H9 (cell line): ENCODE data around the gene DNAJB6. TPM values are rescaled to one million over a fixed set of nuclear protein-coding genes. Genes with fewer than 3 reads are reported as not detected.

Experiments used
- DNase-seq: peaks from one replicate; pipeline ENCODE4 v3.0.0-alpha.2; 2017
- H2AFZ ChIP-seq: one replicate; pipeline ENCODE4 v1.6.1; 2013; ENCODE audit warnings: mild to moderate bottlenecking, low read length, control low read depth, moderate library complexity
- H2AK5ac ChIP-seq: 2 replicates; pipeline ENCODE4 v1.6.1; 2013; ENCODE audit warnings: low read length, control low read depth, mixed read lengths; ENCODE audit not compliant: insufficient read length
- H2BK120ac ChIP-seq: one replicate; pipeline ENCODE4 v1.6.1; 2013; ENCODE audit warnings: low read depth, mild to moderate bottlenecking, low read length, control low read depth, inconsistent platforms; ENCODE audit not compliant: poor library complexity, severe bottlenecking
- H2BK12ac ChIP-seq: 2 replicates; pipeline ENCODE4 v1.6.1; 2013; ENCODE audit warnings: low read length, control low read depth, mixed read lengths, low read depth; ENCODE audit not compliant: insufficient read length
- H2BK15ac ChIP-seq: 2 replicates; pipeline ENCODE4 v1.6.1; 2013; ENCODE audit warnings: low read depth, low read length, control low read depth
- H2BK20ac ChIP-seq: one replicate; pipeline ENCODE4 v1.6.1; 2013; ENCODE audit warnings: low read depth, mild to moderate bottlenecking, low read length, control low read depth, inconsistent platforms; ENCODE audit not compliant: poor library complexity, severe bottlenecking
- H2BK5ac ChIP-seq: 2 replicates; pipeline ENCODE4 v1.6.1; 2013; ENCODE audit warnings: low read length, control low read depth, mixed read lengths; ENCODE audit not compliant: insufficient read length
- H3K14ac ChIP-seq: 2 replicates; pipeline ENCODE4 v1.6.1; 2013; ENCODE audit warnings: low read length, control low read depth; ENCODE audit not compliant: insufficient read depth
- H3K18ac ChIP-seq: 2 replicates; pipeline ENCODE4 v1.6.1; 2013; ENCODE audit warnings: low read depth, mild to moderate bottlenecking, mixed read lengths, low read length, control low read depth; ENCODE audit not compliant: insufficient read length
- H3K23ac ChIP-seq: 2 replicates; pipeline ENCODE4 v1.6.1; 2013; ENCODE audit warnings: low read length, control low read depth, mixed read lengths, low read depth; ENCODE audit not compliant: insufficient read length
- H3K23me2 ChIP-seq: 2 replicates; pipeline ENCODE4 v1.6.1; 2013; ENCODE audit warnings: low read depth, mild to moderate bottlenecking, mixed read lengths, low read length, control low read depth; ENCODE audit not compliant: insufficient read length, poor library complexity, severe bottlenecking
- H3K27ac ChIP-seq: 2 replicates; pipeline ENCODE4 v1.5.1; 2013; ENCODE audit warnings: low read length, control low read depth, mixed read lengths, low read depth; ENCODE audit not compliant: insufficient read length
- H3K27me3 ChIP-seq: 2 replicates; pipeline ENCODE4 v1.6.1; 2013; ENCODE audit warnings: low read length, control low read depth, inconsistent platforms; ENCODE audit not compliant: insufficient read depth
- H3K4ac ChIP-seq: 2 replicates; pipeline ENCODE4 v1.6.1; 2013; ENCODE audit warnings: low read depth, mild to moderate bottlenecking, control low read depth, inconsistent platforms, low read length, moderate library complexity
- H3K4me1 ChIP-seq: 2 replicates; pipeline ENCODE4 v1.6.1; 2013; ENCODE audit warnings: low read length, control low read depth, inconsistent platforms; ENCODE audit not compliant: insufficient read depth
- H3K4me2 ChIP-seq: 2 replicates; pipeline ENCODE4 v1.6.1; 2013; ENCODE audit warnings: low read length, control low read depth, mixed read lengths; ENCODE audit not compliant: insufficient read length, insufficient read depth
- H3K56ac ChIP-seq: 2 replicates; pipeline ENCODE4 v1.6.1; 2013; ENCODE audit warnings: low read depth, mild to moderate bottlenecking, mixed read lengths, low read length, control low read depth; ENCODE audit not compliant: insufficient read length
- H3K79me1 ChIP-seq: 2 replicates; pipeline ENCODE4 v1.6.1; 2013; ENCODE audit warnings: low read depth, mild to moderate bottlenecking, moderate library complexity, low read length, control low read depth, inconsistent platforms; ENCODE audit not compliant: insufficient read depth, poor library complexity, severe bottlenecking
- H3K79me2 ChIP-seq: 2 replicates; pipeline ENCODE4 v1.6.1; 2013; ENCODE audit warnings: low read length, control low read depth, inconsistent platforms; ENCODE audit not compliant: insufficient read depth
- H3K9ac ChIP-seq: 2 replicates; pipeline ENCODE4 v1.6.1; 2013; ENCODE audit warnings: low read length, control low read depth, mixed read lengths; ENCODE audit not compliant: insufficient read length; ENCODE audit errors: extremely low read depth
- H3K9me3 ChIP-seq: one replicate; pipeline ENCODE4 v1.6.1; 2013; ENCODE audit warnings: low read depth, low read length, inconsistent platforms; ENCODE audit not compliant: control insufficient read depth
- H3T11ph ChIP-seq: one replicate; pipeline ENCODE4 v1.6.1; 2013; ENCODE audit warnings: mild to moderate bottlenecking, low read length, control low read depth, inconsistent platforms
- H4K20me1 ChIP-seq: one replicate; pipeline ENCODE4 v1.6.1; 2013; ENCODE audit not compliant: control insufficient read depth, insufficient read length, insufficient read depth
- H4K5ac ChIP-seq: 2 replicates; pipeline ENCODE4 v1.6.1; 2013; ENCODE audit warnings: low read depth, mild to moderate bottlenecking, mixed read lengths, low read length, control low read depth; ENCODE audit not compliant: insufficient read length
- H4K8ac ChIP-seq: replicated peaks from 2 replicates; pipeline ENCODE4 v1.6.1; 2013; ENCODE audit warnings: low read length, control low read depth, mixed read lengths, low read depth; ENCODE audit not compliant: insufficient read length
- H4K91ac ChIP-seq: 2 replicates; pipeline ENCODE4 v1.6.1; 2013; ENCODE audit warnings: low read depth, mild to moderate bottlenecking, moderate library complexity, mixed read lengths, low read length, control low read depth; ENCODE audit not compliant: insufficient read length
- H3K27ac Mint-ChIP-seq, 3 experiments: 2 replicates in 2 of 3; 3 replicates in 1 of 3; pipeline ENCODE4 v1.8.0; 2020 to 2021; ENCODE audit warnings: mixed read lengths in 3 of 3, mild to moderate bottlenecking in 1 of 3, moderate library complexity in 1 of 3
- H3K27me3 Mint-ChIP-seq: 2 replicates; pipeline ENCODE4 v1.8.0; 2021; ENCODE audit warnings: low read depth, mild to moderate bottlenecking, moderate library complexity, mixed read lengths
- H3K36me3 Mint-ChIP-seq, 3 experiments: 2 replicates in 2 of 3; 3 replicates in 1 of 3; pipeline ENCODE4 v1.8.0; 2020 to 2021; ENCODE audit warnings: low read depth in 3 of 3, mixed read lengths in 3 of 3; ENCODE audit not compliant: insufficient read depth in 1 of 3
- H3K4me1 Mint-ChIP-seq, 2 experiments: 2 replicates each; pipeline ENCODE4 v1.8.0; 2020; ENCODE audit warnings: mixed read lengths in 2 of 2
- H3K4me3 Mint-ChIP-seq, 2 experiments: 2 replicates in 1 of 2; 3 replicates in 1 of 2; pipeline ENCODE4 v1.8.0; 2020 to 2021; ENCODE audit warnings: mild to moderate bottlenecking in 2 of 2, mixed read lengths in 2 of 2, moderate library complexity in 1 of 2
- H3K9me3 Mint-ChIP-seq, 2 experiments: 2 replicates in 1 of 2; 3 replicates in 1 of 2; pipeline ENCODE4 v1.8.0; 2020; ENCODE audit warnings: mild to moderate bottlenecking in 2 of 2, mixed read lengths in 2 of 2, moderate library complexity in 1 of 2
- CTCF ChIP-seq: fragments of 200-600 bp; sonication (generic); conservative IDR thresholded peaks from 3 replicates; pipeline ENCODE4 v1.8.0; 2021; ENCODE audit warnings: antibody characterized with exemption, mild to moderate bottlenecking
- WGBS: extraction: QIAGEN DNeasy Blood & Tissue Kit; methylation state at CpG from one replicate; pipeline ENCODE4 v1.1.7; 2013; ENCODE audit warnings: missing lambda C conversion rate, low lambda C conversion rate, mixed read lengths; ENCODE audit not compliant: insufficient read length; ENCODE audit errors: extremely low coverage; 5-methylcytosine and 5-hydroxymethylcytosine counted together
- total RNA-seq: library from RNA; stranded (reverse); gene quantifications from 2 replicates; pipeline ENCODE4 v1.2.1, GENCODE V29; 2021

Gene DNAJB6
- total RNA-seq, 1 experiment from 2014 or later, result 215 TPM

GRCh38 chr7:157423348-157423747, 86.5 kb downstream of the DNAJB6 start:
- H2BK5ac ChIP-seq, result no peak overlapping the region
- WGBS, result no CpG with 5 or more reads among the region's 12 CpGs
- H3K23ac ChIP-seq, result no peak overlapping the region
- no peak overlapping the region for H3K27ac Mint-ChIP-seq
- H3K56ac ChIP-seq, result no peak overlapping the region
- H4K5ac ChIP-seq, result no peak overlapping the region
- no peaks in the 10 kb centered on the region for H3K27me3 Mint-ChIP-seq
- no peak overlapping the region for H2BK120ac ChIP-seq
- no peaks in the 10 kb centered on the region for H3K79me1 ChIP-seq
- no peaks in the 10 kb centered on the region for H4K20me1 ChIP-seq
- no peaks in the 10 kb centered on the region for H3K9me3 Mint-ChIP-seq
- H3K18ac ChIP-seq, result no peak overlapping the region
- H3K4ac ChIP-seq, result no peak overlapping the region
- H2BK15ac ChIP-seq, result no peak overlapping the region
- no peak overlapping the region for H3K27ac ChIP-seq
- H3T11ph ChIP-seq, result no peak overlapping the region
- no peak overlapping the region for H3K14ac ChIP-seq
- H3K4me1 Mint-ChIP-seq, result no peaks in the 10 kb centered on the region
- H4K91ac ChIP-seq, result no peak overlapping the region
- TF ChIP-seq CTCF, result no peak
- H2AFZ ChIP-seq, result no peak overlapping the region
- no peak overlapping the region for H2BK20ac ChIP-seq
- DNase-seq, result no peak
- H2BK12ac ChIP-seq, result no peak overlapping the region
- no peaks in the 10 kb centered on the region for H3K4me1 ChIP-seq
- H3K27me3 ChIP-seq, result no peaks in the 10 kb centered on the region
- H3K36me3 Mint-ChIP-seq, result peaks cover 0 to 17% (median 0%) of the 10 kb centered on the region in 3 experiments; a peak in 3 of 7 replicates
- H2AK5ac ChIP-seq, result no peak overlapping the region
- no peak overlapping the region for H3K4me3 Mint-ChIP-seq
- no peaks in the 10 kb centered on the region for H3K79me2 ChIP-seq
- no peaks in the 10 kb centered on the region for H3K23me2 ChIP-seq
- H4K8ac ChIP-seq, result no peak overlapping the region
- H3K9me3 ChIP-seq, result no peaks in the 10 kb centered on the region
- H3K4me2 ChIP-seq, result no peak overlapping the region
- no peak overlapping the region for H3K9ac ChIP-seq
